SK-N-SH treated with all-trans-retinoic acid at 6 μM for 48 hours (cell line): ENCODE measurements around the gene STRAP.

Source experiments
- ATAC-seq: fragments of 200-7000 bp; cut with Tn5 transposase; 3 replicates; pipeline ENCODE4 v1.9.1; 2020; ENCODE audit warnings: mild to moderate bottlenecking, moderate library complexity
- ARNTL ChIP-seq: fragments of 450-650 bp; formaldehyde crosslinking; IDR thresholded peaks from 2 replicates; pipeline ENCODE4 v1.5.0; 2020; ENCODE audit warnings: low read depth, mild to moderate bottlenecking, moderate library complexity, borderline replicate concordance
- BACH2 ChIP-seq: fragments of 250-450 bp; sonication (Bioruptor Pico); IDR thresholded peaks from 2 replicates; pipeline ENCODE4 v1.9.0; 2021; ENCODE audit warnings: mild to moderate bottlenecking, borderline replicate concordance
- CSDC2 ChIP-seq: fragments of 250-450 bp; sonication (Bioruptor Pico); IDR thresholded peaks from 2 replicates; pipeline ENCODE4 v1.5.0; 2020; ENCODE audit warnings: mild to moderate bottlenecking, moderate library complexity
- ESRRG ChIP-seq: fragments of 250-450 bp; sonication (Bioruptor Pico); IDR thresholded peaks from 2 replicates; pipeline ENCODE4 v1.6.1; 2021; ENCODE audit warnings: mild to moderate bottlenecking
- GLIS3 ChIP-seq: fragments of 250-450 bp; sonication (Bioruptor Pico); IDR thresholded peaks from 2 replicates; pipeline ENCODE4 v1.5.0; 2020; ENCODE audit warnings: mild to moderate bottlenecking, moderate library complexity
- ISL1 ChIP-seq: fragments of 250-450 bp; sonication (Bioruptor Pico); IDR thresholded peaks from 2 replicates; pipeline ENCODE4 v2.1.2; 2022; ENCODE audit warnings: mild to moderate bottlenecking, moderate library complexity
- OSR1 ChIP-seq: fragments of 250-450 bp; sonication (Bioruptor Pico); IDR thresholded peaks from 2 replicates; pipeline ENCODE4 v1.8.0; 2022; ENCODE audit warnings: moderate library complexity, mild to moderate bottlenecking, inconsistent platforms
- PPARA ChIP-seq: fragments of 250-450 bp; sonication (Bioruptor Pico); IDR thresholded peaks from 2 replicates; pipeline ENCODE4 v1.5.0; 2020; ENCODE audit warnings: mild to moderate bottlenecking, borderline replicate concordance
- RARB ChIP-seq: fragments of 250-450 bp; sonication (Bioruptor Pico); IDR thresholded peaks from 2 replicates; pipeline ENCODE4 v1.8.0; 2021; ENCODE audit warnings: mild to moderate bottlenecking, moderate library complexity
- SNAI2 ChIP-seq: fragments of 250-450 bp; sonication (Bioruptor Pico); IDR thresholded peaks from 2 replicates; pipeline ENCODE4 v1.5.0; 2020; ENCODE audit warnings: mild to moderate bottlenecking, moderate library complexity
- TCF4 ChIP-seq: fragments of 250-450 bp; sonication (Bioruptor Pico); IDR thresholded peaks from 2 replicates; pipeline ENCODE4 v1.8.0; 2021; ENCODE audit warnings: mild to moderate bottlenecking, moderate library complexity, borderline replicate concordance
- TOX ChIP-seq: fragments of 250-450 bp; sonication (Bioruptor Pico); IDR thresholded peaks from 2 replicates; pipeline ENCODE4 v1.8.0; 2021; ENCODE audit warnings: mild to moderate bottlenecking, moderate library complexity, borderline replicate concordance
- ZC3H10 ChIP-seq: fragments of 250-450 bp; sonication (Bioruptor Pico); IDR thresholded peaks from 2 replicates; pipeline ENCODE4 v1.5.1; 2021; ENCODE audit warnings: mild to moderate bottlenecking, moderate library complexity
- ZFP3 ChIP-seq: fragments of 250-450 bp; sonication (Bioruptor Pico); IDR thresholded peaks from 2 replicates; pipeline ENCODE4 v1.5.0; 2020; ENCODE audit warnings: mild to moderate bottlenecking, moderate library complexity
- ZFP30 ChIP-seq: fragments of 450-650 bp; formaldehyde crosslinking; IDR thresholded peaks from 2 replicates; pipeline ENCODE4 v1.5.0; 2022; ENCODE audit warnings: mild to moderate bottlenecking, moderate library complexity
- ZNF565 ChIP-seq: fragments of 450-650 bp; formaldehyde crosslinking; conservative IDR thresholded peaks from 2 replicates; pipeline ENCODE4 v1.5.0; 2020; ENCODE audit warnings: low read depth, mild to moderate bottlenecking, moderate library complexity
- ZNF70 ChIP-seq: fragments of 450-650 bp; formaldehyde crosslinking; IDR thresholded peaks from 2 replicates; pipeline ENCODE4 v1.5.0; 2020; ENCODE audit warnings: mild to moderate bottlenecking, moderate library complexity
- ZNF8 ChIP-seq: fragments of 450-650 bp; formaldehyde crosslinking; IDR thresholded peaks from 2 replicates; pipeline ENCODE4 v1.5.0; 2020; ENCODE audit warnings: mild to moderate bottlenecking, moderate library complexity
- TF ChIP-seq, protein P1 (sequence below): fragments of 250-450 bp; sonication (Bioruptor Pico); IDR thresholded peaks from 2 replicates; pipeline ENCODE4 v1.5.1; 2021; ENCODE audit warnings: mild to moderate bottlenecking, moderate library complexity
- TF ChIP-seq, protein P2 (sequence below): fragments of 250-450 bp; sonication (Bioruptor Pico); IDR thresholded peaks from 2 replicates; pipeline ENCODE4 v1.8.0; 2021; ENCODE audit warnings: low read depth, mild to moderate bottlenecking, moderate library complexity, borderline replicate concordance
- TF ChIP-seq, protein P3 (sequence below): fragments of 250-450 bp; sonication (Bioruptor Pico); IDR thresholded peaks from 2 replicates; pipeline ENCODE4 v1.5.1; 2020; ENCODE audit warnings: low read depth, mild to moderate bottlenecking, moderate library complexity
- TF ChIP-seq, protein P4 (sequence below): fragments of 250-450 bp; sonication (Bioruptor Pico); IDR thresholded peaks from 2 replicates; pipeline ENCODE4 v1.5.0; 2020; ENCODE audit warnings: mild to moderate bottlenecking, moderate library complexity

The STRAP gene

DNA sequence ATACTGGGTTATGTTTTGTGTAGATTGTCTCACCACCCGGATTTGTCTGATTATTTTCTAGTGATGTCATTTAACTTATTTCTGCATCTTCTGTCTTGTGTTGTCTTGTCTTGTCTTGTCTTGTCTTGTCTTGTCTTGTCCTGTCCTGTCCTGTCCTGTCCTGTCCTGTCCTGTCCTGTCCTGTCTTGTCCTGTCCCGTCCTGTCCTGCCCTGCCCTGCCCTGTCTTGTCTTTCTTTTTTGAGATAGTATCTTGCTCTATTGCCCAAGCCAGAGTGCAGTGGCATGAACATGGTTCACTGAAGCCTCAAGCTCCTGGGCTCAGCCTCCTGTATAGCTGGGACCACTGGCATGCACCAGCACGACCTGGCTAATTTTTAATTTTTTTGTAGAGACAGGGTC lies 54.6 kb downstream of the STRAP start:
- TF ChIP-seq, protein P1, sequence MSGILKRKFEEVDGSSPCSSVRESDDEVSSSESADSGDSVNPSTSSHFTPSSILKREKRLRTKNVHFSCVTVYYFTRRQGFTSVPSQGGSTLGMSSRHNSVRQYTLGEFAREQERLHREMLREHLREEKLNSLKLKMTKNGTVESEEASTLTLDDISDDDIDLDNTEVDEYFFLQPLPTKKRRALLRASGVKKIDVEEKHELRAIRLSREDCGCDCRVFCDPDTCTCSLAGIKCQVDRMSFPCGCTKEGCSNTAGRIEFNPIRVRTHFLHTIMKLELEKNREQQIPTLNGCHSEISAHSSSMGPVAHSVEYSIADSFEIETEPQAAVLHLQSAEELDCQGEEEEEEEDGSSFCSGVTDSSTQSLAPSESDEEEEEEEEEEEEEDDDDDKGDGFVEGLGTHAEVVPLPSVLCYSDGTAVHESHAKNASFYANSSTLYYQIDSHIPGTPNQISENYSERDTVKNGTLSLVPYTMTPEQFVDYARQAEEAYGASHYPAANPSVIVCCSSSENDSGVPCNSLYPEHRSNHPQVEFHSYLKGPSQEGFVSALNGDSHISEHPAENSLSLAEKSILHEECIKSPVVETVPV, result no peak
- TF ChIP-seq ISL1 (CRISPR knock-in tag) (no peak), TCF4 (CRISPR knock-in tag) (no peak), ESRRG (CRISPR knock-in tag) (no peak), GLIS3 (CRISPR knock-in tag) (no peak), CSDC2 (no peak), ZFP3 (no peak), ZFP30 (CRISPR knock-in tag) (no peak), ZNF70 (CRISPR knock-in tag) (no peak), ZNF8 (CRISPR knock-in tag) (no peak), PPARA (CRISPR knock-in tag) (no peak), OSR1 (CRISPR knock-in tag) (no peak), ZC3H10 (no peak), ARNTL (CRISPR knock-in tag) (no peak), SNAI2 (CRISPR knock-in tag) (no peak), RARB (CRISPR knock-in tag) (no peak), TOX (CRISPR knock-in tag) (no peak)
- TF ChIP-seq, protein P2, sequence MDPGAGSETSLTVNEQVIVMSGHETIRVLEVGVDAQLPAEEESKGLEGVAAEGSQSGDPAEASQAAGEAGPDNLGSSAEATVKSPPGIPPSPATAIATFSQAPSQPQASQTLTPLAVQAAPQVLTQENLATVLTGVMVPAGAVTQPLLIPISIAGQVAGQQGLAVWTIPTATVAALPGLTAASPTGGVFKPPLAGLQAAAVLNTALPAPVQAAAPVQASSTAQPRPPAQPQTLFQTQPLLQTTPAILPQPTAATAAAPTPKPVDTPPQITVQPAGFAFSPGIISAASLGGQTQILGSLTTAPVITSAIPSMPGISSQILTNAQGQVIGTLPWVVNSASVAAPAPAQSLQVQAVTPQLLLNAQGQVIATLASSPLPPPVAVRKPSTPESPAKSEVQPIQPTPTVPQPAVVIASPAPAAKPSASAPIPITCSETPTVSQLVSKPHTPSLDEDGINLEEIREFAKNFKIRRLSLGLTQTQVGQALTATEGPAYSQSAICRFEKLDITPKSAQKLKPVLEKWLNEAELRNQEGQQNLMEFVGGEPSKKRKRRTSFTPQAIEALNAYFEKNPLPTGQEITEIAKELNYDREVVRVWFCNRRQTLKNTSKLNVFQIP, result no peak
- TF ChIP-seq, protein P3, sequence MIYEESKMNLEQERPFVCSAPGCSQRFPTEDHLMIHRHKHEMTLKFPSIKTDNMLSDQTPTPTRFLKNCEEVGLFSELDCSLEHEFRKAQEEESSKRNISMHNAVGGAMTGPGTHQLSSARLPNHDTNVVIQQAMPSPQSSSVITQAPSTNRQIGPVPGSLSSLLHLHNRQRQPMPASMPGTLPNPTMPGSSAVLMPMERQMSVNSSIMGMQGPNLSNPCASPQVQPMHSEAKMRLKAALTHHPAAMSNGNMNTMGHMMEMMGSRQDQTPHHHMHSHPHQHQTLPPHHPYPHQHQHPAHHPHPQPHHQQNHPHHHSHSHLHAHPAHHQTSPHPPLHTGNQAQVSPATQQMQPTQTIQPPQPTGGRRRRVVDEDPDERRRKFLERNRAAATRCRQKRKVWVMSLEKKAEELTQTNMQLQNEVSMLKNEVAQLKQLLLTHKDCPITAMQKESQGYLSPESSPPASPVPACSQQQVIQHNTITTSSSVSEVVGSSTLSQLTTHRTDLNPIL (CRISPR knock-in tag), result no peak
- TF ChIP-seq, protein P4, sequence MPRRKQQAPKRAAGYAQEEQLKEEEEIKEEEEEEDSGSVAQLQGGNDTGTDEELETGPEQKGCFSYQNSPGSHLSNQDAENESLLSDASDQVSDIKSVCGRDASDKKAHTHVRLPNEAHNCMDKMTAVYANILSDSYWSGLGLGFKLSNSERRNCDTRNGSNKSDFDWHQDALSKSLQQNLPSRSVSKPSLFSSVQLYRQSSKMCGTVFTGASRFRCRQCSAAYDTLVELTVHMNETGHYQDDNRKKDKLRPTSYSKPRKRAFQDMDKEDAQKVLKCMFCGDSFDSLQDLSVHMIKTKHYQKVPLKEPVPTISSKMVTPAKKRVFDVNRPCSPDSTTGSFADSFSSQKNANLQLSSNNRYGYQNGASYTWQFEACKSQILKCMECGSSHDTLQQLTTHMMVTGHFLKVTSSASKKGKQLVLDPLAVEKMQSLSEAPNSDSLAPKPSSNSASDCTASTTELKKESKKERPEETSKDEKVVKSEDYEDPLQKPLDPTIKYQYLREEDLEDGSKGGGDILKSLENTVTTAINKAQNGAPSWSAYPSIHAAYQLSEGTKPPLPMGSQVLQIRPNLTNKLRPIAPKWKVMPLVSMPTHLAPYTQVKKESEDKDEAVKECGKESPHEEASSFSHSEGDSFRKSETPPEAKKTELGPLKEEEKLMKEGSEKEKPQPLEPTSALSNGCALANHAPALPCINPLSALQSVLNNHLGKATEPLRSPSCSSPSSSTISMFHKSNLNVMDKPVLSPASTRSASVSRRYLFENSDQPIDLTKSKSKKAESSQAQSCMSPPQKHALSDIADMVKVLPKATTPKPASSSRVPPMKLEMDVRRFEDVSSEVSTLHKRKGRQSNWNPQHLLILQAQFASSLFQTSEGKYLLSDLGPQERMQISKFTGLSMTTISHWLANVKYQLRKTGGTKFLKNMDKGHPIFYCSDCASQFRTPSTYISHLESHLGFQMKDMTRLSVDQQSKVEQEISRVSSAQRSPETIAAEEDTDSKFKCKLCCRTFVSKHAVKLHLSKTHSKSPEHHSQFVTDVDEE (CRISPR knock-in tag), result no peak
- TF ChIP-seq, all 23 proteins: peak for 0
- ATAC-seq, result no peak

DNA sequence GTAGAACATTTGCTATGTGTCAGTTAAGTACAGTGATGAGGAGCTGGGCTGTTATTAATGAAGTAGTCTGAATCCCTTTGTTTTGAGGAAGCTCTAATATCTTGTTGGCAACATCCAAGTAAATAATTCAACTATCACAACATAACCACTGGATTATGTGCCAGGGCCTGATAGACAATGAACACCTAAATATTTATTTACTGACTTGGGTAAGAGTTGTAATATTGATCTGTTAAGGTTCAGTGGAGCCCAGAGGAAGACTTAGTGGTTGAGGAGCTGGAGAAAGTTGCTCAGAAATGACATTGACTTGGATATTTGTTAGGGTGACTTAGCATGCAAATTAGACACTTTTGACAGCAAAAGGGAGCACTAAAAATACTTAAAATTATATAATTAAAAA lies 55.7 kb downstream of the STRAP start:
- TF ChIP-seq RARB (CRISPR knock-in tag), result no peak
- no peak for TF ChIP-seq ZNF565 (CRISPR knock-in tag)
- no peak for TF ChIP-seq ZNF70 (CRISPR knock-in tag)
- no peak for TF ChIP-seq BACH2 (CRISPR knock-in tag)
- TF ChIP-seq TOX (CRISPR knock-in tag), result no peak
- no peak for TF ChIP-seq ZNF8 (CRISPR knock-in tag)
- TF ChIP-seq, protein P1, result no peak
- TF ChIP-seq TCF4 (CRISPR knock-in tag), result no peak
- TF ChIP-seq ISL1 (CRISPR knock-in tag), result no peak
- no peak for TF ChIP-seq ZFP3
- TF ChIP-seq, protein P2, result no peak
- no peak for ATAC-seq
